PC-9 (cell line): ENCODE measurements around the gene CAB39L.

Experiments
- CTCF ChIP-seq: fragments of 200-600 bp; sonication (generic); conservative IDR thresholded peaks from 2 replicates; pipeline ENCODE4 v1.6.1; 2017; ENCODE audit warnings: mixed run types, antibody characterized with exemption, mild to moderate bottlenecking, moderate library complexity
- EZH2 ChIP-seq: fragments of 200-600 bp; sonication (generic); IDR thresholded peaks from 2 replicates; pipeline ENCODE4 v1.8.0; 2017; ENCODE audit warnings: antibody characterized with exemption, low read depth

GRCh38 chr13:49404703-49405020 is 39.2 kb downstream of the CAB39L start:
- no peak for TF ChIP-seq EZH2
- no peak for TF ChIP-seq CTCF
